HG02678 (cell line): ENCODE measurements around the gene ISOC2.
"Not testable (repeated sequence)": the region's sequence is repeated elsewhere in the genome, so short reads cannot be mapped to it uniquely, and the experiment has no call there.

Experiments used
- ATAC-seq: cut with Tn5 transposase; IDR thresholded peaks from one replicate; pipeline ENCODE4 v1.9.1; 2021; ENCODE audit warnings: mild to moderate bottlenecking, moderate library complexity; ENCODE audit not compliant: unreplicated experiment

The ISOC2 gene

DNA sequence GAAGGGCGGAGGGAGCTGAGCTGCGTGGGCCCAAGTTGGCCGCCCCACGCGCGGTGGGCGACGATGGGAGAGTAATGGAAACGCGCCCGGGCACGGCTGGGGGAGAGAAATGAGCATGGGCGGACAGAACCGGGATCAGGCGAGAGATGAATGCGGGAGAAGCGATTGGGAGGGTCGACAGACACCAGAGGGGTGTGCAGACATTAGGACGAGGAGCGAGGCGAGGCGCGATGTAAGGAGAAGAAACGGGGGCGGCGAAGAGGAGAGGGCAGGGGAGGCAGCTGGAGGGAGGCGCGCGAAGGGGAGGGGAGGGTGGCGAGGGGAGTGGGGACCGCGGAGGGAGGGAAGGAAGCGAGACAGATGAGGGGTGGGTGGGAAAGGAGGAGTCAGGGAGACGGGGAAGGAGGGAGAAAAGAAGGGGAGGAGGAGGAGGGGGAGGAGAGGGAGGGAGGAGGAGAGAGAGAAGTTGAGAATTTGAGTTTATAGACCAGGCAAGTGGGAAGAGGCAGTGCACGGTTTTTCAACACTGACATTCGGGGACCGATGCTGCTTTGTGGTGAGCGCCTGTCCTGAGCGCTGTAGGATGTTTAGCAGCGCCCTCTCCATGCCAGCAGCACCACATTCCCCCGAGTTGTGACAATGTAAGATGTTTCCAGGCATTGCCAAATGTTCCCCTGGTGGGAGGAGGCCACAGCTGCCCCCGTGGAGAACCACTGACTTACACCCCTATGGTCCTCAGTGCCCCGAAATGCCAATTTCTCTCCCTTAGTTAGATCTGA, 18.2 kb downstream of the ISOC2 start, which contains the start of gene SHISA7:
Gene SHISA7 (minus strand): TSS at position 256 of the 779 bp plus-strand sequence. CDS start 437 bp downstream, outside the sequence.
- no peak for ATAC-seq

DNA sequence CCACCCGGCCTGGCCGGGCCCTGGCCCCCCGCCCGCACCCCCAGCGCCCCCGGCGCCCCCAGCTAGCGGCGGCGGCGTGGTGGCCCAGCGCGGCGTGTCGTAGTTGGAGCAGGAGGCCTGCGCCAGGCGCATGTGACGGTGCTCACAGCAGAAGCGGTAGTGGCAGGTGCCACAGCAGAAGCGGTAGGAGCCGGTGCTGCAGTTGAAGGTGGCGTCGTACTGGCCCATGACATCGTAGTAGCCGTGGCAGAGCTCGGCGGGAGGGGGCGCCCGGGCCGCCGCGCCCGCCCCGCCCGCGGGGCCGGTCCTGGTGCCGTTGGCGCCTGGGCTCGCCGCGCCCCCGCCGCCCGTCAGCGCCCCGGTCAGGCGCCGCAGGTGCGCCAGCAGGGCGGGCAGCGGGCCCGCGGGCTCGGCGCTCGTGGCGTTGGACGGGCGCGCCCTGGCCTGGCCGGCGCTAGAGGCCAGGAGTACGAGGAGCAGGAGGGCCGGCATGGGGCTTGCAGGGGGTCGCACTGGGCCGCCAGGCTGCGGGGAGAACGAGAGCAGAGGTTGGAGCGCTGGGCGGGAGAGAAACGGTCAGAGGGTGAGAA, 19.0 kb downstream of the ISOC2 start:
- ATAC-seq: no peak

DNA sequence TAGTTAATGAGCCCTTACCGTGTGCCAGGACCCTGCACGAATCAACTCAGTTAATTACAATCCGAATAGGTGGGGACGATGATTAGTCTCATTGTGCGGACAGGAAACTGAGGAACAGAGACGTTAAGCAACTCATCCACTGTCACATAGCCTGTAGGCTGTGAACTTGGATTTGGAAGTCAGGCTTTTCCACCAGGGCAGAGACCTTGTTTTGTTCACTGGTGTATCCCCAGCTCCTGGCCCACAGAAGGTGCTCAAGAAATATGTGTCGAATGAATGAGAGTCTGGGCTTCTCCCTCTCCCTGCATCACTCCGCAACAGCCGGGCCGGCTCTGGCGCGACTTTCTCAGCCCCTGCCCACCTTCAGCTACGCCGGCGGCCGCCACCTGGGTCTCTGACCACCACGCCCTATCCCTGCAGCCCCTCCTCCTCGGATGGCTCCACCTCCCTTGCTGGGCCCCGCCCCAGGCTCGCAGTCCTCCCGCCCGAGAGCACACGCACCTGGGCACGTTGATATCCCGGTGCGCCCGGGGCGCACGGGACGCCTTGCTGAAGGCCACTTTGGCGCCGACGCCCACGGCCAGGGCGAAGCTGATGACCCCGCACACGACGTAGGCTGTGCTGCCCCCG, 19.6 kb downstream of the ISOC2 start:
- no peak for ATAC-seq

DNA sequence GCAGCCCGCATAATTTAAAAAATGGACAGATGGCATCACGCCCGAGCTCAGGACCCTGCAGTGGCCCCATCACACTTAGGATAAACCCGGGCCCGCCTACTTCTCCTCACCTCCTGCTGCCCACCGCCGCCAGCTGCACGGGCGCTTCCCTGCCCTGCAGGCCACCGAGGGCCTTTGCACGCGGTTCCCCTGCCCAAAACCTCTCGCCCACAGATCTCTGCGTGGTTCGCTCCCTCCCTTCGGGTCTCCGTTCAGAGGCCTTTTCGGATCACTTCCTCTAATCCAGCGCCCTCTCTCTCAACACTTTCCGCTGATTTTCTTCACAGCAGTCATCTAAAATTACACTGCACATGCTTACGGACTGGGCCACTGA, 20.1 kb downstream of the ISOC2 start:
- no peak for ATAC-seq

DNA sequence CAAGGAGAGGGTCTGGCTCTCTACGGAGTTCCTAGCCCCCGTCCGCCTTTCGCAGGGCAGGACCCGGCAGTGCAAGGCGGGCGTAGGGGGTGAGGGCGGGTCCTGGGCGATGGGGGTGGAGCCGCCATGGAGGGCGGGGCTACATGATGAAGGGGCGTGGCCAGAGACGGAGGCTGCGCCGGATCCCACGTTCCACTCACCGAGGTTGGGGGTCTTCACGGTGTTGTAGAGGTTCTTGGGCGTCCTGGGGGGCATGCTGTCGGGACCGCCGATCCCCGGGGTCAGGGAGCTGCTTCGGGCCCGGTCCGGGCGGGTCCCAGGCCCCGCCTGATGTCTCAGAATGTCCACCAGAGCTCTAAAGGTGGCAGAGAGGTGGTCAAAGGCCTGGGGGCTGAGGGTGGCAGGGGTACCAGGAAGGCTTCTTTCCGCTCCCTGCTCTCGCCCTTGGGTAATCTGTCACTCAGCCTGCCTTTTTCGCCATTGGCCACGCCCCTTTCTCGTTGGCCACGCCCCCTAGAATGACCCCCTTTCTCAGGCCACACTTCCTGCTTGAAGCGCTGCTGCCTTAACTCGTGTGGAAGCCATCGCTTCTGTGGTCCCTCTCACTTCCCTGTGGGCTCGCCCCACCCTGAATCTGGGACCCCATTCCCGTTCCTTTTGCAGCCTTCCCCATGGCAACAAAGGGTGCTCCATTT, 20.9 kb downstream of the ISOC2 start:
- no peak for ATAC-seq

DNA sequence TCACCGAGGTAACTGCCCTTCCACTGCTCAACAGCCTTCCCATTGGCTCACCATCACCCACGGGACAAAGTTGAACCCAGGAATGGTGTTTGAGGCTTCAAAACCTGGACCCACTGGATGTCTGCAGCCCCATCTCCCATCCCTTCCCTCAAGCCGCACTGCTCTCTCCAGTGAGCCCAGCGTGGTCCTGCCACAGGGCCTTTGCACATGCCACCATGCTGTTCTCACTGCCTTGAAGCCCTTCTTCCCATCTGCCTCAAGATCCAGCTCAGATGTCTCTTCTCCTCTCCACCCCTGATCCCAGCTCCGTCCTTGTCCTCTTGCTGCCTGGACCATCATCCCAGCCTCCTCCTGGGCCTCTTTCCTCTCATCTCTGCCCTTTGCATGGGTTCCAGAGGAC, 22.4 kb downstream of the ISOC2 start:
- ATAC-seq: no peak

DNA sequence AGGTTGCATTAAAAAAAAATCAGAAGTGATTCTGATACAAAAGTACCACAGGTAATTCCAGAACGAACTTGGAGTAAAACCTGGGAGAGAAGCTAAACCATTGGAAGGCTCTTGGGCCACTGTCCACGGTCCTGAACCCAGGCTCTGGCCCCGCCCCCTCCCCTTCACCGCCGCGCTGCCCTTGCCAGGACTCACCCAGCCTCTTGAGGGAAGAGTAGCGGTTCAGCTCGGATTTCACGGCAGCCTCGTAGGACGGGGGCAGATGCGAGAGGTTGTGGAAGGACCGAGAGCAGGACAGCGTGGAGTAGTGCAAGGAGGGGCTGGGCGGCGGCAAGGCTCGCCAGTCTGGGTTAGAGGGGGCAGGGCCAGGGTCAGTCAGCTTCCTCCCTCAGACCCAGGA, 24.0 kb downstream of the ISOC2 start:
- no peak for ATAC-seq

DNA sequence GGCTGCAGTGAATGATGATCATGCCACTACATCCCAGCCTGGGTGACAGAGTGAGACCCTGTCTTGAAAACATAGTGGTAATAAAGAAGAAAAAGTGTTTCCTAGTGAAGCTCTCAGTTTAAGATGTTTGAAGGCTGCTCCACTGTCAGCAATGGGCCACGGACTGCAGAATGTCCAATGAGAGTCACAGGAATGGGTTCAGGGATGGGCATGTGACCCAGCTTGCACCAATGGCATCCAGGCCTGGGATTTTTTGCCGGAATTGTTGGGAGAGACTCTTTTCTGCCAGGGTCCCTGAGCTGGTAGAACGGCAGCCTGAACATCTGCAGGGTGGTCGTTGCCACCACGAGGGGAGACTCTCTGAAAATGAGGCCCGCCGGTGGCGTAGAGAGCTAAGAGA, 24.6 kb downstream of the ISOC2 start:
- no peak for ATAC-seq

DNA sequence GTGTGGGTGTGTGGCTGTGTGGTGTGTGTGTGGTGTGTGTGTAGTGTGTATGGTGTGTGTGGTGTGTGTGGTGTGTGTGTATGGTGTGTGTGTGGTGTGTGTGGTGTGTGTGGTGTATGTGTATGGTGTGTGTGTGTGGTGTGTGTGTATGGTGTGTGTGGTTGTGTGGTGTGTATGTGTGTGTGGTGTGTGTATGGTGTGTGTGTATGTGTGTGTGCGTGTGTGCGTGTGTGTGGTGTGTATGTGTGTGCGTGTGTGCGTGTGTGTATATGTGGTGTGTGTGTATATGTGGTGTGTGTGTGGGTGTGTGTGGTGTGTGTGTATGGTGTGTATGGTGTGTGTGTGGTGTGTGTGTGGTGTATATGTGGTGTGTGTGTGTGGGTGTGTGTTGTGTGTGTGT, 26.4 kb downstream of the ISOC2 start:
- no peak for ATAC-seq

DNA sequence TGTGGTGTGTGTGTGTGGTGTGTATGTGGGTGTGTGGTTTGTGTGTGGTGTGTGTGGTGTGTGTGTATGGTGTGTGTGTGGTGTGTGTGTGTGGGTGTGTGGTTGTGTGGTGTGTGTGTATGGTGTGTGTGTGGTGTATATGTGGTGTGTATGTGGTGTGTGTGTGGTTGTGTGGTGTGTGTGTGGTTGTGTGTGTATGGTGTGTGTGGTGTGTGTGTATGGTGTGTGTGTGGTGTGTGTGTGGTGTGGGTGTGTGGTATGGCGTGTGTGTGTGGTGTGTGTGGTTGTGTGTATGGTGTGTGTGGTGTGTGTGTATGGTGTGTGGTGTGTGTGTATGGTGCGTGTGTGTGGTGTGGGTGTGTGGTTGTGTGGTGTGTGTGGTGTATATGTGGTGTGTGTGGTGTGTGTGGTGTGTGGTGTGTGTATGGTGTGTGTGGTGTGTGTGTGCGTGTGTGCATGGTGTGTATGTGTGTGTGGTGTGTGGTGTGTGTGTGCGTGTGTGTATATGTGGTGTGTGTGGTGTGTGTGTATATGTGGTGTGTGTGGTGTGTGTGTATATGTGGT, 27.0 kb downstream of the ISOC2 start:
- no peak for ATAC-seq

DNA sequence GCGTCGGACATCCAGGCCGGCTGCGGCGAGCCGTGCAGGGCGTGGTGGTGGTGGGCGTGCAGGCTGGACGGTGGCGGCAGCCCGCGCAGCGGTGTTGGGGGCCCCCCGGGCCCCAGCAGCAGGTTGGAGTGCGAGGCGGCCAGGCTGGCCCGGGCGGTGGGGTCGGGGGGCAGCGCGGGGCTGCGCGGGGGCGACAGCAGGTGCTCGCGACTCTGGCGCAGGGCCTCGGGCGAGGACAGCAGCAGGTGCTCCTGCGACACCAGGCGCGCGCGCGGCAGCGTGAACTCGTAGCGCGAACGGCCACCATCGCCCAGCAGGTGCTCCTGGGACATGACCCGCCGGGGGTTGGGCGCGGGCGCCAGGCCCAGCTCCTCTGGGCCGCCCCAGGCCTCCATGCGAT, 28.1 kb downstream of the ISOC2 start:
- ATAC-seq: no peak

DNA sequence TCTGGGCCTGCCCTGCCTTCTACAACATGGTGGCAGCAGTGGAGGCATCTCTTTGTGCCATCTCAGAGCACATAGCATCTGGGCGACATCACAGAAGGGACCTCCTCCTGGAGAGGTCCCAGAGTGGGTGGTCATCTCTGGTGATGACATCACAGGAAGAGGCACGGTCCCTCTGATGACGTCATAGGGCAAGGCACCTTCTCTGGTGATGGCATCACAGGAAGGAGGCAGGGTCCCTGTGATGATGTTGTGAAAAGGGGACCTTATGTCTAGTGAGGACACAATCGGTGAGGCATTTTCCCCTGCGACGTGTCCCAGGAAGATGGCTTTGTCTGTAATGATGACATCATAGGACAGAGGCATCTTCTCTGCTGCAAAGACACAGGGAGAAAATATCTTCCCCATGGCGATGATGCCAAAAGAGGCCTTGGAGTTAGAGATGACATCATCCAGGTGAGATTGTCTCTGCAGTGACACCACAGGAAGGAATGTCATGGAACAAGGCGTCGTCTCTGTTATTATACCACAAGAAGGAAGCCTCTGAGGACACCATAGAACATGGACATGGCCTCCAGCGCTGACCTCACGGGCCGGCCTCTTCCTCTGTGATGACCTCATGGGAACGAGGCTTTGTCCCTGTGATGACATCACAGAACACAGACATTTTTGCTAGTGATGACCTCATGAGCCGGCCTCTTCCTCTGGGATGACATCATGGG, 29.0 kb downstream of the ISOC2 start:
- ATAC-seq: no peak

DNA sequence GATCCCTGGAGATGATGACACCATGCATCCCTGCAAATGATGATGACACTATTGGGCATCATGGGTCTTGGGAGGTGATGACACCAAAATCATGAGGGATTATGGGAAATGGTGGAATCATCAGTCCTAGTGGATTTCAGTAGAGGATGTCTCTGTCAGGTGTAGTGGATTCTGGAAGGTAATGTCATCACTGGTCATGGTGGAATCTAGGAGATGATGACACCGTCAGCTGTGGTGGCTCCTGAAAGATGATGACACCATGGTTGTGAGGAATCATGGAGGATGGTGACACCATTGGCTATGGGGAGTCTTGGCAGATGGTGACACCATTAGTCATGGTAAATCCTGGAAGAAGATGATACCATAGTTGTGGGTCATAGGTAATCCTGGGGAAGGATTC, 30.3 kb downstream of the ISOC2 start:
- ATAC-seq: no peak

DNA sequence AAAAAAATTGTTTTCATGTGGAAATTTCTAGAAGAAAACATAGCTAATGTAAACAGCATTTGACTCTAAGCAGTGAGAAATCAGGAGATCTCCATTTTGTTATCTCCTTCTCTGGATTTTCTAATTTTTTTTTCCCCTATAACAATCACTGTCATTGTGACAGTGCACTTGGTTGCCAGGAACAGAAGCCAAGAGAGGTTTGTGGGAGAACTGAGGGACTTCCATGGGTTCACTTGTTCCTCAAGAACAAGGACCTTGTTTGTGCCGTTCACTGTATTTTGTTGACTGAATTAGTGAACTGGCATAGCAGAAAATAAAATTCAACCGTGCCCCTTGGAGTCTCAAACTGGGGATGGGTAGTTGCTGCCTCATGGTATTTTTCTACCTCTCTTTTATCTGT, 35.4 kb downstream of the ISOC2 start:
- no peak for ATAC-seq

DNA sequence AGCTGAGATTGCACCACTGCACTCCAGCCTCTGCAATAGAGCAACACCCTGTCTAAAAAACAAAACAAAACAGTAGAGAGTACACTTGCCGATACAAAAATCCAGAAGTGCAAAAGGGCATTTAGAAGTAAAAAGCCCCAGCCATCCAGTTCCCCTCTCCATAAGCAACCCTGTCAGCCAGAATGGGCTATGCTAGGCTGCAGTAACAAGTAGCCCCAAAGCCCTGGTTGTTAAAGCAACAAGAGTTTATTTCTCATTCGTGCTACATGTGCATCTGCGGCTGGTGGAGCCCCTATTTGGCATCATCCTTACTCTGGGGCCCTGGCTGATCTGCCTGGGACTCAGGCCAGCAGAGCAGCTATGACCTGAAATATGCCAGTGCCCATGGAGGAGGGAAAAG, 36.9 kb downstream of the ISOC2 start:
- no peak for ATAC-seq

DNA sequence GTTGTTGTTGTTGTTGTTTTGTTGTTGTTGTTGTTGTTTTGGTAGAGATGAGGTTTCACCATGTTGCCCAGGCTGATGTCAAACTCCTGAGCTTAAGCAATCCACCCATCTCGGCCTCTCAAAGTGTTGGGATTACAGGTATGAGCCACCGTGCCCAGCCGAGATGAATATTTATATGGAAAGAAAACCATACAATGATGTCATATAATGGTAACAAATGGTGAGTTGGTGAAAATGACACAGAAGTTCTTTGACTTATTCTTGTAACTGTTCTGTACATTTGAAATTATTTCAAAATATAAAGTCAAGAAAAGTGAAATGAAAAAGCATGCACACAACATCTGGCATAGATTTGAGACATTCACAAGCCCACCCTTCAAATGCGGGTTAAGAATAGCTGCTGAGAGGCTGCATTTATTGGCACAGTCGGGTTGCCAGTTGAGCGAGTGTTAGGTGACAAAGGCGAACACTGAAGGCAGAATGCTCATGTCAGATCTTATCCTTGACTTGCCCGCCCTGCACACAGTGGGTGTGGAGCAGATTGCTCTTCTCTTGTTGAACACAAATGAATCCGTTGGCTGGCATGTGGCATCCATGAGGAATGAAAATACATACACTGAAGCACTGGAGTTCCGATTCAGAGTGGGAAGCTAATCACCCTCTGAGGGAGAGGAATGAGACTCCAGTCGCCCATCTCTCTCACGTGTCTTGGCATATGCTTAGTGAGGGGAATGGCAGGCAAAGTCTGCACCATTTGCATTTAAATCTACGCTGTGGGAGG, 38.0 kb downstream of the ISOC2 start:
- no peak for ATAC-seq

DNA sequence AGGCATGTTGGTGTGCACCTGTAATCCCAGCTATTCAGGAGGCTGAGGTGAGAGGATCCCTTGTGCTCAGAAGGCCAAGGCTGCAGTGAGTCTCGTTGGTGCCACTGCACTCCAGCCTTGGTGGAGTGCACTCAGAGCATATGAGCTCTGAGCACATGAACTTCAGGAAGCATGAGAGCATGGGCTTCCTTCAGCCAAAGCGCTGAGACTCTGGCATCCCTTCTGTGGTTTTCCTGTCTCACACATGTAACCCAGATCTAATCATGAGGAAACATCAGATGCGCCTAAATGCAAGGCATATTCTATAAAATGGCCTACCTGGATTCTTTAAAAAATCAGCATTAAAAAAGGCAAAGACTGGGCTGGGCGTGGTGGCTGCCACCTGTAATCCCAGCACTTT, 40.2 kb downstream of the ISOC2 start:
- ATAC-seq: not testable (repeated sequence)

DNA sequence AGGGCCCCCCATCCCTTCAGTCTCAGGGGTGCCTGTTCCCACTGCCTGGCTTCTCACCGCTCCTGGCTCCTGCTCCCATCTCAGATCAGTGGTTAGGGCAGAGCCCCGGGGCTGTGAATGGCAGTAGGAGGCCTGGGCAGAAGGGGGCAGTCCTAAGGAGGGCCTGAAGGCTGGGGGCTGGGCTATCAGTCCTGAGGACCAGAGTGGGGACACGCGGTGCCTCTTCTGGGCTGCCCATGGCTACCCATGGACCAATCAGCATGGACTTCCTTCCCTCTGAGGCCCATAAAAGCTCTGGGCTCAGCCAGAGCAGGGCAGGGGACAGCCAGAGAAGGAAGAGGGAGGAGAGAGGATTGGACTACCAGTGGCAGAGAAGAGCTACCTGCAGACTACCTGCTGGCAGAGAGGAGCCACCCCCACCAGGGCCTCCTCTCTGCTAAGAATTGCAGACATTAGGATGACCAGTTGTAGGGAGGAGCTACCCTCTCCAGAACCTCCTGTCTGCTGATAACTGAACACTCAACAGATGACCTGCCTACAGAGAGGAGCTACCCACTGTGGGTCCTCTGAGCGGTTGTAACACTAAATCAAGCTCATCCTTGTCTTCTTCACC, 41.7 kb downstream of the ISOC2 start:
- no peak for ATAC-seq

DNA sequence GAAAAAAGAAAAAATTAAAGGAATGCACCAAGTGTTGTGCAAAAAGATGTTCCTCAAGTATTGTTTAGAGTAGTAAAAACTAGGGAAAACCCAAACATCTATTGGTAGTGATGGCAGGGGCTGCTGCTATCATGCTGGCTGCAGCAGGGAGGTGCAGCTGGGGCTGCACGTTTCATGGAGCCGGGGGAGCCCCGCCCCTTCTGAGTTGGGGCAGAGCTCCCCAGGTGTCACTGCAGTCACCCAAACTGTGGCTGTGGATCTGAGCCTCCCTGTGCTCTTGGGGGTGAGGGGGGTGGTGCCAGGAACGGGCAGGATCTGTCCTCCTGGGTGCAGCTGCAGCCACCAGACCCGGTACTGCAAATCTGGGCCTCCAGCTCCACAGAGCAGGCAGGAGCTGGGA, 42.3 kb downstream of the ISOC2 start:
- no peak for ATAC-seq

DNA sequence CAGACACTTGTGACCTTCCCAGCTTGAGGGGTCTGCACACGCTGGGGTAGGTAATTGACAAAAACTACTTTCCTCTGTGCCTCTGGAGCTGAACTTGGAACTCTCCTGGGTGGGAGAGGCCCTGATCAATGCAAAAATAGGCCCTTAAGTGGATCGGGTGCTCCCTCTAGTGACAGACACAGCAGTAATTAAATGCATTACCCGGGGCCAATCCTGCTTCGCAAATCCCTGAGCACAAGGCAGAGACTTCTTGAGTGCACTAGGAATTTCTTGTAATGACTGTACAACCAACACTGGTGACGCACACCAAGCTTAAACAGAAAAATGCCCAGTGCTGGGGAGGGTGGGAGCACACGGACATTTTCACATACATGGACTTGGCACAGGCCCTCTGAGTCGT, 43.3 kb downstream of the ISOC2 start:
- ATAC-seq: no peak
